K562 (cell line): Measurements from ENCODE around the gene PPM1G.

Experiments used
- CEBPB ChIP-seq: fragments of 450-650 bp; IDR thresholded peaks from 2 replicates; pipeline ENCODE4 v1.6.1; 2016; ENCODE audit warnings: missing genetic modification characterization, missing compliant biosample characterization
- DPF2 ChIP-seq: fragments of 450-650 bp; IDR thresholded peaks from 2 replicates; pipeline ENCODE4 v1.6.1; 2016
- ELF4 ChIP-seq: fragments of 450-650 bp; formaldehyde crosslinking; IDR thresholded peaks from 2 replicates; pipeline ENCODE4 v1.4.0; 2022; ENCODE audit warnings: missing genetic modification characterization
- EP300 ChIP-seq: IDR thresholded peaks from 2 replicates; pipeline ENCODE4 v1.6.1; 2012; ENCODE audit warnings: low read length, improper control_type of control experiment
- EZH2 ChIP-seq: IDR thresholded peaks from 2 replicates; pipeline ENCODE4 v1.6.1; 2012; ENCODE audit warnings: low read depth, mild to moderate bottlenecking, inconsistent platforms, low read length, borderline replicate concordance
- KLF13 ChIP-seq: fragments of 450-650 bp; IDR thresholded peaks from 2 replicates; pipeline ENCODE4 v1.6.1; 2016; ENCODE audit warnings: missing genetic modification characterization, low read depth, mild to moderate bottlenecking, missing compliant biosample characterization, moderate library complexity, borderline replicate concordance
- PHTF2 ChIP-seq: fragments of 250-450 bp; sonication (Bioruptor Pico); IDR thresholded peaks from 2 replicates; pipeline ENCODE4 v1.5.0; 2021; ENCODE audit warnings: mild to moderate bottlenecking
- POLR2A ChIP-seq: fragments of 450-650 bp; conservative IDR thresholded peaks from 2 replicates; pipeline ENCODE4 v1.6.1; 2016
- RAD21 ChIP-seq, 2 experiments: fragments of 250-450 bp in 1 of 2; fragments of 450-650 bp in 1 of 2; sonication (Bioruptor Pico) in 1 of 2; formaldehyde crosslinking in 1 of 2; IDR thresholded peaks in 1 of 2; conservative IDR thresholded peaks in 1 of 2; 2 replicates each; pipeline versions ENCODE4 v1.4.0 to v1.8.0; 2020 to 2022; ENCODE audit warnings: mild to moderate bottlenecking in 2 of 2, moderate library complexity in 1 of 2
- ZNF316 ChIP-seq: fragments of 450-650 bp; IDR thresholded peaks from 2 replicates; pipeline ENCODE4 v1.6.1; 2016
- ZNF589 ChIP-seq: fragments of 200-800 bp; sonication (Bioruptor generic); IDR thresholded peaks from 2 replicates; pipeline ENCODE4 v1.6.1; 2016; ENCODE audit warnings: low read depth, missing genetic modification characterization, missing compliant biosample characterization
- TF ChIP-seq, protein P1 (sequence below), 3 experiments: IDR thresholded peaks in 2 of 3; conservative IDR thresholded peaks in 1 of 3; 2 replicates each; pipeline ENCODE4 v1.5.1; 2011 to 2012; ENCODE audit warnings: low read length in 3 of 3, mild to moderate bottlenecking in 3 of 3, control low read depth in 2 of 3, improper control_type of control experiment in 1 of 3, inconsistent platforms in 1 of 3, low read depth in 1 of 3, mixed read lengths in 1 of 3, moderate library complexity in 1 of 3; ENCODE audit not compliant: insufficient read depth in 2 of 3
- TF ChIP-seq, protein P2 (sequence below): sonication (generic); formaldehyde crosslinking; IDR thresholded peaks from 2 replicates; pipeline ENCODE4 v1.8.0; 2022; ENCODE audit warnings: mild to moderate bottlenecking, missing genetic modification reagents

DNA sequence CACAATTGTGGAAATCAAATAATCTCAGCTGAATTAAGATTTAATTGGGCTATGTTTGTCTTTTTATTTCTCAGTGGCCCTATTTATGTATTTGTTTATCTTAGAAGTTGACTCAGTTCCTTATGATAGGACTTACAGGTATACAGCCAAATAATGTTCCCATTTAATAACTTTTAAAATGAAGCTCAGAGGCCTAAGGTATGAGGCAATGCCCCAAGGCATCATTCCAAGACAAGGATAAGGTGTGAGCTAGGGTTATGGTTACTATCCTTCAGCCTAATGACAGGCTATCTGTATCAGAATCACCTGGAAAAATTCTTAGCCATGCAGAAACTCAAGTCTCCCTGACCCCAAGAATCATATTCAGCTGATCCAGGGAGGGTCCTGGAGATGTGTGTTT, 11.6 kb upstream of the PPM1G start:
- TF ChIP-seq RAD21 (CRISPR knock-in tag; conservative IDR thresholded peaks at IDR 0.05 in 1 of 2, IDR thresholded peaks at IDR 0.05 in 1 of 2) (no peak), POLR2A (no peak), CEBPB (tag) (no peak), KLF13 (no peak), DPF2 (no peak), PHTF2 (CRISPR knock-in tag) (no peak), ZNF589 (no peak), ZNF316 (no peak), EZH2 (no peak), EP300 (no peak), ELF4 (no peak)
- TF ChIP-seq, protein P1, sequence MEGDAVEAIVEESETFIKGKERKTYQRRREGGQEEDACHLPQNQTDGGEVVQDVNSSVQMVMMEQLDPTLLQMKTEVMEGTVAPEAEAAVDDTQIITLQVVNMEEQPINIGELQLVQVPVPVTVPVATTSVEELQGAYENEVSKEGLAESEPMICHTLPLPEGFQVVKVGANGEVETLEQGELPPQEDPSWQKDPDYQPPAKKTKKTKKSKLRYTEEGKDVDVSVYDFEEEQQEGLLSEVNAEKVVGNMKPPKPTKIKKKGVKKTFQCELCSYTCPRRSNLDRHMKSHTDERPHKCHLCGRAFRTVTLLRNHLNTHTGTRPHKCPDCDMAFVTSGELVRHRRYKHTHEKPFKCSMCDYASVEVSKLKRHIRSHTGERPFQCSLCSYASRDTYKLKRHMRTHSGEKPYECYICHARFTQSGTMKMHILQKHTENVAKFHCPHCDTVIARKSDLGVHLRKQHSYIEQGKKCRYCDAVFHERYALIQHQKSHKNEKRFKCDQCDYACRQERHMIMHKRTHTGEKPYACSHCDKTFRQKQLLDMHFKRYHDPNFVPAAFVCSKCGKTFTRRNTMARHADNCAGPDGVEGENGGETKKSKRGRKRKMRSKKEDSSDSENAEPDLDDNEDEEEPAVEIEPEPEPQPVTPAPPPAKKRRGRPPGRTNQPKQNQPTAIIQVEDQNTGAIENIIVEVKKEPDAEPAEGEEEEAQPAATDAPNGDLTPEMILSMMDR (IDR thresholded peaks at IDR 0.05 in 2 of 3, conservative IDR thresholded peaks at IDR 0.05 in 1 of 3; ENCODE audit: insufficient read depth in 2 of 3, low read depth in 1 of 3, low read length in 3 of 3) = no peak
- TF ChIP-seq, protein P2, sequence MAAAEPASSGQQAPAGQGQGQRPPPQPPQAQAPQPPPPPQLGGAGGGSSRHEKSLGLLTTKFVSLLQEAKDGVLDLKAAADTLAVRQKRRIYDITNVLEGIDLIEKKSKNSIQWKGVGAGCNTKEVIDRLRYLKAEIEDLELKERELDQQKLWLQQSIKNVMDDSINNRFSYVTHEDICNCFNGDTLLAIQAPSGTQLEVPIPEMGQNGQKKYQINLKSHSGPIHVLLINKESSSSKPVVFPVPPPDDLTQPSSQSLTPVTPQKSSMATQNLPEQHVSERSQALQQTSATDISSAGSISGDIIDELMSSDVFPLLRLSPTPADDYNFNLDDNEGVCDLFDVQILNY (CRISPR knock-in tag) = no peak
